GM12878 (cell line): ENCODE measurements around the gene SAXO1.

Source experiments
- ATF2 ChIP-seq: IDR thresholded peaks from 2 replicates; pipeline ENCODE4 v1.6.1; 2012; ENCODE audit warnings: low read length, inconsistent platforms
- CEBPB ChIP-seq, 2 experiments: fragments of 150-350 bp in 1 of 2; IDR thresholded peaks; 2 replicates each; pipeline ENCODE4 v1.6.1; 2012 to 2014; ENCODE audit warnings: low read depth in 2 of 2, low read length in 2 of 2, borderline replicate concordance in 1 of 2, inconsistent platforms in 1 of 2
- CTCF ChIP-seq, 3 experiments: IDR thresholded peaks in 2 of 3; conservative IDR thresholded peaks in 1 of 3; 2 replicates each; pipeline ENCODE4 v1.5.1; 2011; ENCODE audit warnings: low read depth in 3 of 3, low read length in 3 of 3, mild to moderate bottlenecking in 3 of 3, control low read depth in 2 of 3, moderate library complexity in 2 of 3, inconsistent platforms in 1 of 3, mixed read lengths in 1 of 3; ENCODE audit not compliant: control insufficient read depth in 2 of 3, insufficient read depth in 1 of 3; ENCODE audit errors: extremely low read depth in 1 of 3
- E2F4 ChIP-seq: IDR thresholded peaks from 2 replicates; pipeline ENCODE4 v1.6.1; 2012; ENCODE audit warnings: low read depth, low read length, improper control_type of control experiment
- EP300 ChIP-seq, 2 experiments: fragments of 150-350 bp in 1 of 2; IDR thresholded peaks; 2 replicates each; pipeline ENCODE4 v1.6.1; 2011 to 2012; ENCODE audit warnings: low read depth in 2 of 2, low read length in 2 of 2, borderline replicate concordance in 1 of 2, improper control_type of control experiment in 1 of 2, inconsistent platforms in 1 of 2; ENCODE audit not compliant: control insufficient read depth in 1 of 2
- HSF1 ChIP-seq: fragments of 150-350 bp; IDR thresholded peaks from 2 replicates; pipeline ENCODE4 v1.6.1; 2014; ENCODE audit warnings: mild to moderate bottlenecking, low read depth, low read length
- MAX ChIP-seq: IDR thresholded peaks from 2 replicates; pipeline ENCODE4 v1.6.1; 2012; ENCODE audit warnings: low read depth, low read length, improper control_type of control experiment
- MEF2A ChIP-seq: IDR thresholded peaks from 2 replicates; pipeline ENCODE4 v1.6.1; 2011; ENCODE audit warnings: low read depth, mild to moderate bottlenecking, low read length, moderate library complexity; ENCODE audit not compliant: insufficient read depth
- POLR2A ChIP-seq: IDR thresholded peaks from 2 replicates; pipeline ENCODE4 v1.6.1; 2011; ENCODE audit warnings: low read depth, mild to moderate bottlenecking, low read length
- POLR2AphosphoS2 ChIP-seq: IDR thresholded peaks from 2 replicates; pipeline ENCODE4 v1.6.1; 2011; ENCODE audit warnings: low read depth, mild to moderate bottlenecking, low read length, improper control_type of control experiment, moderate library complexity
- RAD21 ChIP-seq: IDR thresholded peaks from 2 replicates; pipeline ENCODE4 v1.6.1; 2011; ENCODE audit warnings: mild to moderate bottlenecking, low read depth, low read length, moderate library complexity; ENCODE audit not compliant: insufficient read depth
- SP1 ChIP-seq: IDR thresholded peaks from one replicate; pipeline ENCODE4 v1.6.1; 2011; ENCODE audit warnings: low read depth, low read length
- ZBED1 ChIP-seq: IDR thresholded peaks from 2 replicates; pipeline ENCODE4 v1.6.1; 2016; ENCODE audit warnings: borderline replicate concordance

- TF ChIP-seq MAX (no peak), CTCF (IDR thresholded peaks at IDR 0.05 in 2 of 3, conservative IDR thresholded peaks at IDR 0.05 in 1 of 3; ENCODE audit: control insufficient read depth in 2 of 3, extremely low read depth in 1 of 3, insufficient read depth in 1 of 3, low read depth in 3 of 3, low read length in 3 of 3) (no peak), CEBPB (IDR thresholded peaks at IDR 0.05; ENCODE audit: borderline replicate concordance in 1 of 2, low read depth in 2 of 2, low read length in 2 of 2) (no peak), ATF2 (no peak), RAD21 (no peak), EP300 (IDR thresholded peaks at IDR 0.05; ENCODE audit: borderline replicate concordance in 1 of 2, control insufficient read depth in 1 of 2, low read depth in 2 of 2, low read length in 2 of 2) (no peak), ZBED1 (no peak), SP1 (no peak), E2F4 (no peak), POLR2AphosphoS2 (no peak), MEF2A (no peak), HSF1 (no peak), POLR2A (no peak)
Measured at GRCh38 chr9:18976709-18977531, 56.1 kb downstream of the SAXO1 start.
